H1 (cell line): Measurements from ENCODE around the gene ANKRD11. TPM values are rescaled to one million over a fixed set of nuclear protein-coding genes. Genes with fewer than 3 reads are reported as not detected.
"Not testable (repeated sequence)": the region's sequence is repeated elsewhere in the genome, so short reads cannot be mapped to it uniquely, and the experiment has no call there.

ENCODE experiments used
- CTCF ChIA-PET: fragments of 300-600 bp; sonication (Branson Sonifier 250); formaldehyde crosslinking; loops from one replicate; lab custom pipeline; 2021; ENCODE audit not compliant: partially characterized antibody; lab: Charles Lee
- POLR2A ChIA-PET: fragments of 300-600 bp; sonication (Branson Sonifier 250); formaldehyde crosslinking; loops from one replicate; lab custom pipeline; 2021; ENCODE audit warnings: inconsistent platforms; ENCODE audit not compliant: partially characterized antibody; lab: Charles Lee
- DNase-seq, 2 experiments: peaks; one replicate each; pipeline versions ENCODE4 v3.0.0 to v3.0.0-alpha.2; 2010 to 2022; ENCODE audit warnings: low spot score in 2 of 2, low read depth in 1 of 2, mixed read lengths in 1 of 2
- FAIRE-seq: peaks from 2 replicates; lab custom pipeline; 2011; peaks lifted over from hg19 to GRCh38; lab: Jason Lieb, UNC
- H2AFZ ChIP-seq: 2 replicates; pipeline ENCODE4 v1.8.1; 2012; ENCODE audit warnings: low read length, inconsistent platforms
- H2AK5ac ChIP-seq: 2 replicates; pipeline ENCODE4 v1.6.1; 2013; ENCODE audit warnings: low read depth, low read length
- H2BK120ac ChIP-seq: replicated peaks from 2 replicates; pipeline ENCODE3; 2013; ENCODE audit warnings: low read depth, low read length, inconsistent platforms
- H2BK12ac ChIP-seq: 2 replicates; pipeline ENCODE4 v1.6.1; 2013; ENCODE audit warnings: low read depth, low read length
- H2BK15ac ChIP-seq: 2 replicates; pipeline ENCODE4 v1.6.1; 2013; ENCODE audit warnings: low read length
- H2BK20ac ChIP-seq: 2 replicates; pipeline ENCODE4 v1.6.1; 2013; ENCODE audit warnings: low read length
- H2BK5ac ChIP-seq: 2 replicates; pipeline ENCODE4 v1.6.1; 2013; ENCODE audit warnings: low read depth, low read length
- H3K14ac ChIP-seq: 2 replicates; pipeline ENCODE4 v1.6.1; 2013; ENCODE audit warnings: inconsistent platforms; ENCODE audit not compliant: insufficient read length
- H3K18ac ChIP-seq: 2 replicates; pipeline ENCODE4 v1.6.1; 2013; ENCODE audit warnings: low read length; ENCODE audit errors: extremely low read depth
- H3K23ac ChIP-seq: 2 replicates; pipeline ENCODE4 v1.6.1; 2013; ENCODE audit warnings: inconsistent platforms; ENCODE audit not compliant: insufficient read length
- H3K23me2 ChIP-seq: 2 replicates; pipeline ENCODE4 v1.6.1; 2013; ENCODE audit warnings: low read depth, low read length
- H3K27ac ChIP-seq: 2 replicates; pipeline ENCODE4 v1.6.1; 2011; ENCODE audit warnings: low read depth, low read length, inconsistent platforms
- H3K27me3 ChIP-seq, 4 experiments: replicated peaks in 1 of 4; 1 replicate in 1 of 4; 2 replicates in 3 of 4; pipeline versions ENCODE4 v1.6.1 to v1.8.1; 2011 to 2013; ENCODE audit warnings: low read length in 3 of 4, mild to moderate bottlenecking in 3 of 4, inconsistent platforms in 2 of 4, mixed read lengths in 2 of 4, moderate library complexity in 1 of 4; ENCODE audit not compliant: control insufficient read depth in 3 of 4, insufficient read depth in 3 of 4; ENCODE audit errors: extremely low read depth in 1 of 4
- H3K36me3 ChIP-seq, 4 experiments: 2 replicates each; pipeline versions ENCODE4 v1.6.1 to v1.8.1; 2011 to 2013; ENCODE audit warnings: mild to moderate bottlenecking in 4 of 4, low read length in 3 of 4, moderate library complexity in 2 of 4, control low read depth in 1 of 4, inconsistent platforms in 1 of 4; ENCODE audit not compliant: insufficient read depth in 4 of 4, control insufficient read depth in 2 of 4
- H3K4ac ChIP-seq: replicated peaks from 2 replicates; pipeline ENCODE3; 2013; ENCODE audit warnings: low read length, low read depth, mixed read lengths, inconsistent platforms; ENCODE audit not compliant: insufficient read length
- H3K4me1 ChIP-seq, 4 experiments: replicated peaks in 1 of 4; 1 replicate in 1 of 4; 2 replicates in 3 of 4; pipeline versions ENCODE4 v1.6.1 to v1.8.1; 2011 to 2013; ENCODE audit warnings: low read length in 3 of 4, inconsistent platforms in 2 of 4, mixed read lengths in 1 of 4; ENCODE audit not compliant: insufficient read depth in 4 of 4, control insufficient read depth in 3 of 4
- H3K4me2 ChIP-seq, 2 experiments: 2 replicates each; pipeline versions ENCODE4 v1.6.1 to v1.8.1; 2011 to 2013; ENCODE audit warnings: low read depth in 2 of 2, low read length in 2 of 2, control low read depth in 1 of 2, inconsistent platforms in 1 of 2, mild to moderate bottlenecking in 1 of 2; ENCODE audit not compliant: insufficient read depth in 1 of 2
- H3K4me3 ChIP-seq, 4 experiments: fragments of 200-600, 300-600 bp in 1 of 4; sonication (generic), shearing (Covaris generic), sonication (Bioruptor Twin) in 1 of 4; 2 replicates each; pipeline versions ENCODE4 v1.5.1 to v1.8.1; 2011 to 2016; ENCODE audit warnings: low read length in 4 of 4, low read depth in 3 of 4, control low read depth in 2 of 4, inconsistent platforms in 2 of 4, mild to moderate bottlenecking in 2 of 4, mixed read lengths in 1 of 4, moderate library complexity in 1 of 4; ENCODE audit not compliant: insufficient read depth in 2 of 4; ENCODE audit errors: extremely low read depth in 1 of 4
- H3K56ac ChIP-seq: replicated peaks from 2 replicates; pipeline ENCODE3; 2013; ENCODE audit warnings: low read depth, mild to moderate bottlenecking, mixed read lengths, low read length, inconsistent platforms; ENCODE audit not compliant: insufficient read length
- H3K79me1 ChIP-seq: 2 replicates; pipeline ENCODE4 v1.6.1; 2013; ENCODE audit warnings: low read depth, low read length, control low read depth
- H3K79me2 ChIP-seq, 2 experiments: 2 replicates each; pipeline versions ENCODE4 v1.6.1 to v1.8.1; 2012 to 2013; ENCODE audit warnings: low read length in 2 of 2, mild to moderate bottlenecking in 2 of 2, inconsistent platforms in 1 of 2; ENCODE audit not compliant: insufficient read depth in 2 of 2, control insufficient read depth in 1 of 2
- H3K9ac ChIP-seq, 4 experiments: replicated peaks in 1 of 4; 1 replicate in 1 of 4; 2 replicates in 3 of 4; pipeline versions ENCODE4 v1.6.1 to v1.8.1; 2011 to 2013; ENCODE audit warnings: low read depth in 3 of 4, low read length in 3 of 4, control low read depth in 2 of 4, mild to moderate bottlenecking in 2 of 4, moderate library complexity in 2 of 4, inconsistent platforms in 1 of 4; ENCODE audit errors: extremely low read depth in 1 of 4
- H3K9me3 ChIP-seq, 2 experiments: 2 replicates each; pipeline versions ENCODE4 v1.6.1 to v1.8.1; 2012 to 2013; ENCODE audit warnings: mild to moderate bottlenecking in 2 of 2, moderate library complexity in 2 of 2, control low read depth in 1 of 2, inconsistent platforms in 1 of 2, low read depth in 1 of 2, low read length in 1 of 2, mixed read lengths in 1 of 2; ENCODE audit not compliant: insufficient read depth in 2 of 2
- H4K20me1 ChIP-seq, 2 experiments: replicated peaks in 1 of 2; 2 replicates each; pipeline versions ENCODE3 to v1.8.1; 2011 to 2013; ENCODE audit warnings: inconsistent platforms in 2 of 2, low read length in 2 of 2, mild to moderate bottlenecking in 1 of 2; ENCODE audit not compliant: insufficient read depth in 2 of 2, control insufficient read depth in 1 of 2
- H4K5ac ChIP-seq: 2 replicates; pipeline ENCODE4 v1.6.1; 2013; ENCODE audit warnings: low read length, low read depth, mixed read lengths, inconsistent platforms; ENCODE audit not compliant: insufficient read length
- H4K8ac ChIP-seq: 2 replicates; pipeline ENCODE4 v1.8.0; 2013; ENCODE audit warnings: mild to moderate bottlenecking, moderate library complexity, low read length, inconsistent platforms; ENCODE audit not compliant: insufficient read depth; ENCODE audit errors: extremely low read depth
- H4K91ac ChIP-seq: replicated peaks from 2 replicates; pipeline ENCODE3; 2013; ENCODE audit warnings: low read length, mixed read lengths, inconsistent platforms; ENCODE audit not compliant: insufficient read length
- WGBS, 2 experiments: shearing (Covaris generic) in 1 of 2; methylation state at CpG; one replicate each; pipeline versions ENCODE4 v1.1.6 to v1.1.7; 2013 to 2015; ENCODE audit warnings: low lambda C conversion rate in 2 of 2, mixed read lengths in 2 of 2, inconsistent platforms in 1 of 2, low coverage in 1 of 2, missing lambda C conversion rate in 1 of 2; ENCODE audit not compliant: insufficient replicate concordance in 2 of 2, insufficient coverage in 1 of 2, insufficient read length in 1 of 2; ENCODE audit errors: extremely low coverage in 1 of 2, missing lambda C conversion rate in 1 of 2; 5-methylcytosine and 5-hydroxymethylcytosine counted together
- polyA plus RNA-seq, 7 experiments: library from polyadenylated mRNA; depleted of rRNA in 3 of 7; stranded (reverse) in 5 of 7; unstranded in 2 of 7; fragments of >200 nt in 5 of 7; fragments of 200-250 nt in 2 of 7; gene quantifications; 1 replicate in 5 of 7; 2 replicates in 1 of 7; 4 replicates in 1 of 7; pipeline versions ENCODE4 v1.2.1 to v1.2.3, GENCODE V29; 2011 to 2013; ENCODE audit warnings: missing spikeins in 2 of 7, mixed read lengths in 2 of 7
- total RNA-seq: library from RNA; stranded (reverse); fragmentation: NEBNext Ultra II Directional; extraction: Animal tissue kit (Norgen Biotek cat#: 25700); gene quantifications from 2 replicates; pipeline ENCODE4 v1.2.1, GENCODE V29; 2021

ANKRD11 gene
- total and polyA plus RNA-seq, 2 of the 8 experiments (the other 6 are each of a cell fraction or from before 2014, with no cell fraction given): 46.5 to 142 TPM

GRCh38 chr16:89267746-89268145, 222.6 kb downstream of the ANKRD11 start:
- H3K27ac ChIP-seq, H3K14ac ChIP-seq, H3K27me3 ChIP-seq, H3K23ac ChIP-seq, H3K56ac ChIP-seq, H3K18ac ChIP-seq, H2AFZ ChIP-seq, H2BK12ac ChIP-seq, H4K8ac ChIP-seq, H3K4me3 ChIP-seq, H2BK20ac ChIP-seq, H3K23me2 ChIP-seq, H3K4me2 ChIP-seq, H2BK120ac ChIP-seq, H3K9ac ChIP-seq, H4K91ac ChIP-seq, FAIRE-seq, H2BK5ac ChIP-seq, H4K5ac ChIP-seq, H3K4me1 ChIP-seq, H3K9me3 ChIP-seq, H2BK15ac ChIP-seq, H3K4ac ChIP-seq, H3K79me2 ChIP-seq, H2AK5ac ChIP-seq, DNase-seq, H3K79me1 ChIP-seq: not testable (repeated sequence)
- WGBS, 2 experiments: 99% methylated on average over 10 of the region's 15 CpGs; no CpG with 5 or more reads in 1 of the 2 experiments
- peaks cover 6 to 45% (median 25%) of the 10 kb centered on the region in 4 experiments for H3K36me3 ChIP-seq
- CTCF ChIA-PET: interaction anchor here (1.1 to 2.0 kb wide), 2 partner anchors 21 to 22 kb away, joined by 4 to 14 read pairs; no protein-coding TSS in a partner anchor
- peaks cover 3 to 10% of the 10 kb centered on the region in 2 experiments for H4K20me1 ChIP-seq
- POLR2A ChIA-PET: interaction anchor here (0.9 to 2.0 kb wide), 2 partner anchors 17 to 25 kb away, joined by 3 to 7 read pairs; no protein-coding TSS in a partner anchor
